Measurements from ENCODE around the gene BAIAP2.
A peak's percentile ranks its signal among the peaks of the same experiment; 100 is the strongest.

The BAIAP2 gene

DNA sequence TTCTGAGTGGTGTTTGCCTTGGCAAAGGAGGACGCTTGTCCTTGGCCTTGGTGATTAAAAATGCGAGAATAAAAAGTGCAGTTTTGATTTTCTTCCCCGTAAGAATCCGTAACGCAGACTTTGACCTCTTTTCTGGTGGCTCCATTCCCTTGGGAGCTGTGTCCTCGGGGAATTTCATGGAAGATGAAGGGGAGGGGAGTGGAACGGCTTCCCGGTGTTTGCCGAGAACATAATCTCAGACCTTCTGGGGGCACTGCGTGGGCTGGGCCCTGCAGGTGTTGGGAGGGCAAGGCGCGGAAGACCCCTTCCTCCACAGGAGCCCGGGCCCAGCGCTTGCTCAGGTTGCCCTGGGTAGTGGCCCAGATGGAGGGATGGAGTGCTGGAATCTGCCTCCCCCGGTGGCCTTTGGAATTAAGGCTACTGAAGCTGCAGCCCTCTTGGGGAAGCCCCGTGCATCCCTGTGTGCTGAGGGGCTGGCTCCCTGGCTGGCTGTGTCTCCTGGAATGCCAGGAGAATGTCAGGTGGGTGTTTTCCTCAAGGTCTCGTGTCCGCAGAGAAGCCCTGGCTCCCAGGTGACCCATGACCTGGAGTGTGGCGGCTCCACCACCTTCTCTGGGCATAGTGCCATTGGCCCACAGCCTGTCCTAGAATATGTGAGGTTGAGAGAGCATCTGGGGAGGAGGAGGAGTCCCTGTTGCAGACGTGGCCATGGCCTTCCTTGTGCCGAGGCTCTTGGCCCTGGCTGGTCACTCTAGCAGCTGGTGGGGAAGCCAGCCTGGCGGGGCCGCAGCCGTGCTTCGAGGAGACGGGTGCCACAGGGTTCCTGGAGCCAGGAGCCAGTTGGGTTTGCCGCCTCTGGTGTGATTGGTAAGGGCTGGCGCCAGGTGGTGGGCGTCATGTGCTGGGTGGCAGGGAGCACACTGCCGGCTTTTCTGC, 3.1 kb downstream of the BAIAP2 start:
- DNase-seq = no peak

DNA sequence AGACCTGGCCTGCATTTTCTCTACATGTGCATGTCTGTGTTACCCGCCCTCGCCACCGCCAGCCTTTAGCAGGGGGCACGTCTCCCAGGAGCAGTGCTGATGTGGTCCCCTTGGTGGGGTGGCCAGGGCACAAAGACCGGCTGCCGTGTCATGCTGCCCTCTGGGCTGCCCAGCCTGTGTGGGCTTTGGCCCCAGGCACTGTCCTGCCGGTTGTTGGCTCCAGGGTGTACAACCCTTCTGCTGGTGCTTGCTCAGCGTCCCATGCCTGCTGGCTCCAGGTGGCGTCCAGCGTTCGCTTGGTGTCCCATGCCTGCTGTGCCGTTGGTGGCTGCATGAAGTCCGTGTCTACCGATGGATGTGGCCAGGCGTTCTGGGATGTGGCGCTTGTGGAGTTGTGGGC, 4.1 kb downstream of the BAIAP2 start:
- no peak for DNase-seq

DNA sequence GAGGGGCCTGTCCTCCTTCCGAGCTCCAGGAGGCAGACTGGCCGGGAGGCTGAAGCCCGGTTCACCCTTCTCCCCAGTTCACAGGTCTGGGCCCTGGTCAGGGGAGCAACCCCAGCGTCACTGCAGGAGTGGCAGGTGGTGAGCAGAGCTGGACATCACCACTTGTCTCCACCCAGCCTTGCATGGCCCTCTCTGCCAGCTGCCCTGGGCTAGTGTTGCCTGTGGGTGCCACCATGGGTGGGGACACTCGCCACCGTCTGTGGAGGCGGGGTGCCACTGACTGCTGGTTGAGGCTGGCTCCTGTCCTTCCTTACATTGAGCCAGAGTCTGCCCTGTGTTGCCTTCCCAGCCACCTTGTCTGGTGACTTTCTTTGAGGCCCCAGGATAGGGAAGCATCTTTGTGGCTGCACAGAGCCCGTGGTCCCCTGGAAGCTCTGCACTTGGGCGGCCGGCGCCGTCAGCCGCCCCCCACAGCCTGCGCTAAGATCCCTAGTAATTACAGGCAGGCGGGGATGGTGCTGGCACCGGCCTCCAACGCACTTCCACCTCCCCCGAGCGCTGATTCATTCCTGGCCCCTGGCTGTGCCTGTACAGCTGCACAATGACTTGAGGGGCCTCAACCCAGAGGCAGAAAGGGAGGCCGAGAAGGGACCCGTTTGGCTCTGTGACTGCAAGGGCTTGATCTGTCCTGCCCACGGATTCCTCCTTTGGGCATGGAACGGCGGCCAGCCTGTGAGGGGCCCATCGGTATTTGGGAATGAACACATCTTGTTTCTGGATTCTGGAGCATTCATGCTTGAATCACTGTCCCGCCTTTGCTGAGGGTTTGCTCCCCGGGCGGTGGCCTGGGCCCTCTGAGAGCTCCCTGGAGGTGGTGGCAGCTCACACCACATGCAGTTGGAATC, 5.2 kb downstream of the BAIAP2 start:
- peak; percentile 63 for DNase-seq

DNA sequence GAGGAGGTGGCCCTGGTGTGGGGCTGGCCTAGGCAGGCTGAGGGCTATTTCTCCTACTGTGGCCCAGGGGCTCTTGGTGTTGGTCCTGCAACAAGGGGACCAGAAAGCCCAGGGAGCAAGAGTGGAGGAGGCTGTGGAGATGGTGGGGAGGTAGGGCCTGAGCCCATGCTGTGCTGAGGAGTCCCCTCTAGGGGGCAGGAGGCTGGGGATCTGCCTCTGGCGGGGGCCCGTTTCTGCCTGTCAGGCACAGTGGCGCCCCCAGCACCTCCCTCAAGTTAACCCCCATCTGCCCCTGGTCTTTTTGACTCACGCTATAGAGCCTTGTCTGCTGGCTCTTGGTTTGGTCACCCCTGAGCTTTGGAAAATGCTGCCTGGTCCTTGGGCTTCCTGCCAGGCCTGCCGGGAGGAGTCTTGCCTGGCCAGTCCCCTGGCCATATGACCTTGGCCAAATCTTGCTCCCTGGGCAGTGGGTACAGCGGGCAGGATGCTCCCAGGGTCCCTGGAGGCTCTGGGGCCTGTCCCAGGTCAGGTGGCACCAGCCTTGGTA, 5.9 kb downstream of the BAIAP2 start:
- no peak for DNase-seq

DNA sequence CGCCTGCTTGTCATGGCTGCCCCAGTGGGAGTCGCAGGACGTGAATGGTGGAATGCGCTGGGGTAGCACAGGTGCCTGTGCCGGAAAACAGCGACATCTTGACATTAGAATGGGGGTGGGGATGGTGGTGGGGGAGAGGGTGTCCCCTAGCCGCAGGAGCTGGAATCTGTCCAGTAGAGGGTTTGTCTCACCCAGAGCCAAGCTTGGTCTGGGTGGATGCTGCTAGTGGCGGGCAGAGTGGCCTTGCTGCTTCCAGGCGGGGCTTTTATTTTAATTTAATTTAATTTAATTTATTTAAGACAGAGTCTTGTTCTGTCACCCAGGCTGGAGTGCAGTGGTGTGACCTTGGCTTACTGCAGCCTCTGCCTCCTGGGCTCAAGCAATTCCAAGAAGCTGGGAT, 7.7 kb downstream of the BAIAP2 start:
- DNase-seq = no peak

DNA sequence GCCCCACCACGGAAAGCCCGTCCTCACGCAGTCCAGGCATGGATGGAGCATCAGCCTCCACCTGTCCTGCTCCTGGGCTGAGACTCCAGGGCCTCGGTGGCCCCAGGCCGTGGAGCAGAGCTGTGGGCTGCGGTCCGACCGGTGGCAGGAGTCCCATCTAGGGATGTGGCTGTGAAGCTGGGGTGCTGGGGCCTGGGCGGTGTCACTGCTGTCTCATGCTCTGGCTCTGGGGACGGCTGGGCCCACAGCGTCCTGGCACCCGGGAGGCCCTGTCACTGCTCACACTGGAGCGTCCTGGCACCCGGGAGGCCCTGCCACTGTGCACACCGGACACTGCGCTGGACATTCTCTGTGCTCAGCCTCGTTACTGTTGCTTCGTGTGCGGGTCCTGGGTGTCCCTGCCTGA, 8.4 kb downstream of the BAIAP2 start:
- DNase-seq = no peak

DNA sequence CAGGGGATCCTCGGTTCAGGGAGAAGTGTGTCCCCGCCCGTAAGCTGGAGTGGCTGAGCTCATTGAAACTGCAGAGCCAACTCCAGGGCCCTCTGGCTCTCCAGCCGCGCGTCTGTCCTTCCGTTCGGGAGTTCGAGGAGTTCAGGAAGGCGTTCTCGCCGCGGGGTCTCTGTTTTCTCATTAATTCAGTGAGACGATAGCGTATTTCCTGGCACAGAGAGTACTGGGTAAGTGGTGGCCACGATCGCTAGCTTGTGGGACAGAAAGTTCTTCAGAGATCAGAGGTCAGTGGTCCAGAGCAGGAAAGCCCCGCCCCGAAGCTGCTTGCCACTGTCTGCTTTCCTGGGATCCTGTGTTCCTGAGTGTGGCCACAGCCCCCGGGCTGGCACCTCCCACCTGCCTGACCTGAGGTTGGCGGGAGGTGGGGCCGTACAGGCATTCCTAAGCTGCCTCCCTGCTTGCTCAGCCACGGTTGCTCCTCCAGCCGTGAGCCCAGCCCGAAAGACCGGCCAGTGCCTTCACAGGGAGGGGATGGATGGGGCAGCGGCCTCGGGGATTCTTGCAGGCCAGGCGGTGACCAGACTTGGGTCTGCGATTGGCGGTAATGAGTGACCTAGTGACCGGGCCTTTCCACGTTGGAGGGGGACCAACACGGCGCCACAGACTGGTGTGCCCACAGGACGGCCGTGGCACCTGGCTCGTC, 8.9 kb downstream of the BAIAP2 start:
- no peak for DNase-seq

DNA sequence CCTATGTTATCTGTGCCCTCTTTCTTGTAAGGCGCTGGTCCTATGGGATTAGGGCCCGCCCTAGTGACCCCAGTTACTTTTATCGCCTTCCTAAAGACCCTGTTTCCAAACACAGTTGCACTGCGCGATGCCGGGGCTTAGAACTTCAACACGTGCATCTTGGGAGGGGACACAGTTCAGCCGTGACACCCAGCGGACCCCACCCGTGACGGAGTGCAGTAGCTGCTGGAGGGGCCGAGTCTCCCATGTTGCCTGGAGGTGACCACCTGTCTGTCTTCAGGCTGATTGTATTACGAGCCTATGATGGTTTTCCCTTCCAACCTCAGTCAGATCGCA, 9.4 kb downstream of the BAIAP2 start:
- no peak for DNase-seq

DNA sequence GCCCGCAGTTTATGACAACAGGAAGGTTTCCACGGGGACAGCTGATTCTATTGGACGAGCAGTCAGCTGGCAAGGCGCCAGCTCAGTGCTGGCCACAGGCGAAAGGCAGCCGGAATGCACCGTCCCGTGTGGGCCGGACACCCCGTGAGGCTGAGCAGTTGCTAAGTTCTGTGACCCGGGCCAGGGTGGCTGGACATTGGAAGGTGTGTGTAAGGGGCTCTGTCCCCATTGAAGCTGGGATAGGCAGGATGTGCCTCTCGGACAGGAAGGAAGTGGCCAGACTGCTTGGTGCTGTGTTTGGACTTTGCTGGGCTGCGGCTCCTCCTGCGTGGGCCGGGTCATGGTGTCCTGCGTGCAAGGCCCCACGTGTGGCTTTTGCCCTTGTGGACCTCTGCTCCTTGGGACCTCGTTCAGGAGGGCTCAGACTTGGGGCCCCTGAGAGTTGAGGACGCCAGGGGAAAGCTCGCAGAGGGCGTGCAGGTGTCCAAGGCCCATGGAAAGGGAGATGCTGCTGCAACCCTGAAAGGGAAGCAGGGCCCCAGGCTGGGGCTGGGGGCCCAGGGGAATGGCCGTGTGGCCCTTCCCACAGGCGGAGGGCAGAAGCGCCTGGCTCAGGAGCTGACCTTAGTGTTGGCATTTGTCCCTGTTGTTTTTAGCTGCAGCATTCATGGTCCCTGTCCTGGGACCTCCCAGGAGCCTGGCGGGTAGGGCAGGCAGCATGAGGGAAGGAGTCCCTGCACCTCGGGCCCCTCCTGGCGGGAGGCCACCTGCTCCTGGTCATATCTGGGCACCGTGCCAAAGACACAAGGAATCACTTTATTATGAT, 10.0 kb downstream of the BAIAP2 start:
- DNase-seq = peak; percentile 90

DNA sequence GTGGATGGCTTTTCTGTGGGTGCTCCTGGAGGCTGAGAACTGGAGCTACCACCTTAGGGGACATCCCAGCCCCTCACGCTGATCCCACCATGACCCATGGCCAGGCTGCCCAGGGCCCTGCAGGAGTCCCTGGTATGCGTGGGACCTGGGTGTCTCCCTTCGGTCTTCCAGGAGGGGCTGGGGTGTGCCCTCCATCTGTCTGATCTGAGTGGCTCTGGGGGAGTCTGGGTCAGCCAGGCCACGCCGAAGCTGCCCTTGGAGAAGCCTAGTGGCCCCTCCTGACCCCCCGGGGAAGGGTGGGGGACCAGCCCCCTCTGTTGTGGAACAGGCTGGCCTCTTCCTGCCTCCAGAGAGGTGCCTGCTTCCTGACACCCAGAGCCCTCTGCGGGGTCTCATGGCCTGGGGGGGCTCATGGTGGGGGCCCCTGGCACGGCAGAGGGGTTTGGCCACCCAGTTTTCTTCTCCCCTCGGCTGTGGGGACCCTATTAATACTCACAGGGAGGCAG, 10.7 kb downstream of the BAIAP2 start:
- no peak for DNase-seq

DNA sequence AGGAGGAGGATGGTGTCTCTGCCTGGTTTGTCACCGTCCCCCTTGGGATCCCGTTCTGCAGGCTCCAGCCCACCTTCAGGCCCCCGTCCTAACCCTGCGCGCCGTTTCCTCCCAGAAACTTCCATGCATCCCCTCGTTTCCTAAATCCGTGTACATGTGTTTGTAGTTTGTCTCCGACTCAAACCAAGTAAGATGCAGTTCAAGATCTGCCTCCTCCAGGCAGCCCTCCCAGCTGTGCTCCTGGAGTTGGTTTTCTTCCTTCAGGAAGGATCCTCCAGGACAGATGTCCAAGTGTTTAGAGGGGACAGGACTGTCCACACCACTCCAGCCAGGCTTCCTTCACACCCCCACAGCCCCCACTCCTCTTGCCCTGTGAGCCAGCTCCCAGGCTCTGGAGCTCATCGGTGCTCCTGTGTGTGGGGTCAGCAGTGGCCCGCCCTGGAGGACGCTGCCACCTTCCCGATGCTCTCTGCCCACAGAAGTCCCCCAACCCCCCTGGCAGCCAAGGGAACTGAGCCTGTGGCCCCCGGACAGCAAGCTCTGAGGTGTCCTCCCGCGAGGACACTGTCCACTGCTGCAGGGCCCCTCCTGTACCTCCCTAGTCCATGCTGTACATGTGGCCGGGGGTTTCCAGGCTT, 11.3 kb downstream of the BAIAP2 start:
- DNase-seq = no peak

DNA sequence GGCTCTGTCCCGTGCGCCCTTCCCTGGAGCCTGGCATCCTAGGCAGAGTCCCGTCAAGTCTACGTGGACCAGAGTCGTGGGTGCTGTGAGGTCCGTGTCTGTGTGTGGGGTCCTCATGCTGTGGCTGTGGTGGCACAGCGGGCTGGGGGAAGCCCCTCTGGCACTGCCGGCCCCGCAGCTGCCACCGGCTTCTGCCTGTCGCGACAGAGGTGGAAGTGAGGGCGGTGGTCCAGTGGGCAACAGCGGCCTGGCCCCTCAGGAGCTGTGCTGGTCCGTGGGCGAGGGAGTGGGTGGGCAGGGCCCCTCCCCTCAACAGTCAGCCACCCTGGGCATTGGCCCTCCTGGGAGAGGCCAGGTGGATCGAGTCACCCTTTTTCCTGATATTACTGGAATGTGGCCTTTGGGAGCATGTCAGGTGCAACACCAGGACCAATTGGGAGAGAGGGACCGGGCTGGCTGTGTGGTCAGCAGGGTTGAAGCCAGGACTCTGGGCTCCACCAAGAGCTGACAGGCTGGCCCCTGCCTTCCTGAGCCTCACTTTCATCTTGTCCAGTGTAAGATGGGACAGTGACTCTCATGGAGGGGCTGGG, 11.9 kb downstream of the BAIAP2 start:
- no peak for DNase-seq

DNA sequence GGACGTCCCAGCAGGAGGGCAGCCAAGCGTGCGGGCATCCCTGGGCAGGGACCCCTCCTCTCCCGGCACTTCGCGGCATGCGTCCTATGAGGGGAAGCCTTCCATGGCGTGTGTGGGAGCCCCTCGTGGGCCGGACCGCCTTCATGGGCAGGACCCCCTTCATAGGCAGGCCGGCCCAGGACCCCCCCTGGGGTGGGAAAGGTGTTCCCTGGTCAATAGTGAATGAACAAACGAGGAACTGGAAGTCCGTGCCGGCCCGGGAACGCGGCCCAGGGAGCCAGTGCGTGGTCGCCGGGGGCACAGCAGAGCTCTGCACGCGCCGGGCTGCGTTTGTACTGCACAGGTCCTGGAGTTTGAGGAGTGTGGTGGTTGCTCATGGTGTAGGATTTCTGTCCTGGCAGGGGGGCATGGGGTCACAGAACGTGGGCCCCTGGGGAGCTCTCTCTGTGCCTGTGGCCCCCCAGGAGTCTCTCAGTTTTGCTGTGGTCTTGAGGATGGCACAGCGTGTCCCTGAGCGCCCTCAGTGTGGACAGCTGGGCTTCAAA, 13.9 kb downstream of the BAIAP2 start:
- DNase-seq = no peak

DNA sequence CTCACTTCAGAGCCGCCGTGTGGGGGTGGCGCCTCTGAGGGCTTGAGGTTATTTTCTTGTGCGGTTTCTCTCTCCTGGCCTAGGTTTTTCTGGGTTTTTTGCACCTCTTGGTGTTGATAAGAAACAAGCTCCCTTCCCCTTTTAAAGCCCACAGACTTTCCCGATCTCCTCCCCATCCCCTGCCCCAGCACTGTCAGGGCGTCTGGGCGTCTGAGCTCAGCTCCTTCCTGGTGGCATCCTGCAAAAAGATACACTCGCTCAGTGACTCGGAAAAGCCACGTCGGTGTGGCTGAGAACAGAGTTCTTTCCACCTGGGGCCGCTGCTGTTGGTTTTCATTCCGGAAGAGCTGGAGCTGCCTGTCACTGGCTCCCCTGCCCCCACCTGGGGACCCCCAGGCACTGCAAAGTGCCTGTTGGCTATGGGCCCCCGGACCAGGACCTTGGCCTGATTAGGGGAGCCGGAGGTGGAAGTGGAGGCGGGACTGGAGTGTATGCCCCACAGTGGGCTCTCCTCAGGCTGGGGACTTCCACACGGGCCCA, 14.5 kb downstream of the BAIAP2 start:
- no peak for DNase-seq

DNA sequence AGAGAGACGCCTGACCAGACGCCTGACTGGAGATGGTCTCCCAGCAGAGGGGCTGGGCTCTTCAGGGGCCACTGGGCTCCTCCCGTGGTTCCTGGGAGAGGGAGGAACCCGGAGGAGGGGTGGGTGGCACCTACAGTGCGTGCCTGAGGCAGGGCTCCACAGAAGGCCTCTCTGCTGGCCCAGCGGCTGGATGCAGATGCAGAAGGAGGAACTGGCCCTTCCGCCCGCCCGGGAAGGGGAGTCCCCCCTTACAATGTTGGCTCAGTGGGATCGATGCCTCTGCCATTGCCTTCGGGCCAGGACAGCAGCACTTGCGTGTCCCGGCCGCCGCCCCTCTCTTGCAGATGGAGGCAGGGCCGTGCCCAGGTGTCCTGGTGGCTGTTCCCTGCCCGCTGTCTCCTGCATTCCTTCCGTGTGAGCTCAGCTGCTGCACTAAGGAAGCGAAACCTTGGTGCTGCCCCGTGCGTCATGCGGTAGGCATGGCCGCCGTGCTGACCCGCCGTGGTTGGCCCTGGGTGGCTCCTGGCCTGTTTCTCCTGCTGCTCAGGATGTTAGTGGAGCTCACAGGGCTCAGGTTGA, 15.1 kb downstream of the BAIAP2 start:
- peak; percentile 52 for DNase-seq

DNA sequence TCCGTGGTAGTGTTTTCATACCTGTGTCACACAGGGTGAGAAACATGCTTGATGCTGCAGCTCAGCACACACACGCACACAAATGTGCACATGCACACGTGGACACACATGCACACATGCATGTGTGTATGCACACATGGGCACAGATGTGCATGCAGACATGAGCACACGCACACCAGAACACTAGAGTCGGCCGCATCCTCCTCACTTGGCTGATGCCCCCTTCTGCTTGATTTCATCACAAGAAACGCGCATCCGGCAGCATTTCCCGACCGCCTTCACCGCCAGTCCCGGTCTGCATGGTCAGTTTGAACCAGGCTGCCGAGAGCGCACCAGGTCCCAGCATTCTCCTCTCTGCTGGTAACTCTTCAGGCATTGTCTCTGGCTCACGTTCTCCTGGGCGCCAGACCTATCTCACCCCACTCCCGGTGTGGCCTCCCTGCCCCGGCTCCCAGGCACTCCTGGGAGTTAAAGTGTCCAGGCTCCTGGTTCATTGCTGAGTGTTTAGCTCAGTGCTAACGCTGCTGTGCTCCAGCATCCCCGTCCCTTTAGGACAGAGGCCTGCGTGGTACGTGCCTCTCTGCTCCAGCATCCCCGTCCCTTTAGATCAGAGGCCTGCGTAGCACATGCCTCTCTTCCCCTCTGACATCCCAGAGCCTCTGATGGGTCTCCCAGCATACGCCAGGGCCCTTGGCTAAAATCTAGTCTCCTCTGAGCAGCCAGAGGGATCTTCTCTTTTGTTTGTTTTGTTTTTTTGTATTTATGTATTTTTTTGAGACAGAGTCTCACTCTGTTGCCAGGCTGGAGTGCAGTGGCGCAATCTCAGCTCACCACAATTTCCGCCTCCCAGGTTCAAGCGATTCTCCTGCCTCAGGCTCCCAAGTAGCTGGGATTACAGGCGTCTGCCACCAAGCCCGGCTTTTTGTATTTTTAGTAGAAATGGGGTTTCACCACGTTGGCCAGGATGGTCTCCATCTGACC, 16.0 kb downstream of the BAIAP2 start:
- DNase-seq = no peak

DNA sequence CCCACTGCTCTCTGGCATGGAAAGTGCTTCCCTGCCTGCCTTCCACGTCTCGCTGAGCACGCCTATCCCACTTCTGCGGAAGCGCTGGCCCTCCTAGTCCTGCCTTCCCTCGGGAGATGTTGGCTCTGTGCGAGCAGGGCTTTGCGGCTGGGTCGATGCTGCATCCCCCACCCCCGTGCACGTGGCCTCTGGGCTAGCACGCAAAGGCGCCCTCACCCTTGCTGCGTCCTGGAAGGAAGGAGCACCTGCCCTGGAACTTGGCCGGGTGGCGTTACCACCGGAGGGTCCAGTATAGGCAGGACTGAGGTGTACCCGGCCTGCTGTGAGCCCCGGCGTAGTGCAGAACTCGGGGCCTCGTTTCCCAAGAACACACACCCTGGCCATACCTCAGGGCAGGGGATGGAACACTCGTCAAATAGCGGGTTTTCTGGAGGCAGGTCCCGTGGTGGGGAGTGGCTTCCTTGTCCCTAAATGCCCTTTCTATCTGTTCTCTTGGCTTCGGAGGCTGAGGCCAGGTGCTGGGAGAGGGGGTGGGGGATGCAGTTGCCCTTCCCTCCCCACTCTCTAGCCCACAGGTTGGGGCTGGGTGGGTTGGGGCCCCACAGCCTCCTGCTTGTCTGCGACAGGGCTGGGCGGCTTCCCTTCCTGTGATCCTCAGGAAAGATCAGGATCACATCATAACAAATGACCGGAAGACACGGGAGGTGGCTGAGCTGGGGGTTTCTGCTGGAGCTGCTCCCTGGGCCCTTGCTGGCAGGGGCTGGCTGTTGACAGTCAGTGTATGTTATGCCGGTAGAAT, 17.4 kb downstream of the BAIAP2 start:
- no peak for DNase-seq
